GM21786 (cell line): ENCODE results near the gene ZNF324.

Experiments used
- ATAC-seq: cut with Tn5 transposase; IDR thresholded peaks from one replicate; pipeline ENCODE4 v1.9.1; 2021; ENCODE audit not compliant: unreplicated experiment

The ZNF324 gene

GRCh38 chr19:58520257-58520599 is 53.3 kb downstream of the ZNF324 start:
- no peak for ATAC-seq

DNA sequence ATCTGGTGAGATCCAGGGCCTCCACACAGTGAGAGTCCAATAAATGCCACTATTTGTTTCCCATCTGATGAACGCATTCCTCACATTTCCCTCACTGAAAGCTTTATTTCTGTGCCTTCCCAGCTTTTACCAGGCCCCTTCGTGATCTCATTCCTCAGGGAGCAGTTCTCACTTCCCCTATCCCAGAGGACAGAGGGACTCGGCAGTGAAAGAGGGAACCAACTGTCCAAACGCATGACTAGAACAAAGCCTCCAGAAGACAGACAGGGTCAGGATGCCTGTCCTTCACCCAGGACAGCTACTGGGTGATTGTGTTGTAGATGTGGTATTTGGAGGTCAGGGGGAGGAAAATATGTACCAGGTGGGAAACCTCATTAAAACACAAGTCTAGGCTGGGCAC is 54.8 kb downstream of the ZNF324 start:
- no peak for ATAC-seq

DNA sequence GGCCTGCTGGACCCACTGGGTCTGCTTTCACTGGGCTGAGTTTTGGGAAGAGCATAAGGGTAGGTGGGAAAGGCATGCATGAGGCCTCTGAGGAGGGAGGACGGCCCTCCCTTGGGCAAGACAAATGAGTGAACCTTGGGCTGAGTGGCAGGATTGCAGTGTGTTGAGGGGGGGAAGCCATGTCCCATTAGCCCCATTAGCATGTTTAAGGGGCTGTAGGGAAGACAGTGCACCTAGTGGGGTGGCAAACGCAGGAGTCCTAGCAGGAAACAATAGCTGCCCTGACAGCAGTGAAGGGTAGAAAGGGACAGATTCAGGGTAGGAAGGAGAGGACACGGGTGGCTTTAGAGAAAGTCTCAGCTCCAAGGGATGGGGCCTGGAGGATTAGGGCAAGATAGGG is 55.8 kb downstream of the ZNF324 start:
- no peak for ATAC-seq
